Measurements from ENCODE around the gene NFIB.

The NFIB gene

GRCh38 chr9:14098486-14099180 is 215.3 kb downstream of the NFIB start:
- CTCF ChIA-PET = no interaction called here
- DNase-seq (ENCODE audit: low read depth, low spot score) = no peak
- H3K4me3 ChIP-seq (ENCODE audit: low read depth, low read length) = no peak overlapping the region
- POLR2A ChIA-PET = no interaction called here
- TF ChIP-seq CTCF (IDR thresholded peaks at IDR 0.05; ENCODE audit: insufficient read depth, low read length, missing control alignments) = no peak

- no peak for TF ChIP-seq CTCF (IDR thresholded peaks at IDR 0.05; ENCODE audit: insufficient read depth, low read length, missing control alignments)
- CTCF ChIA-PET = no interaction called here
- no peak for DNase-seq (ENCODE audit: low read depth, low spot score)
- POLR2A ChIA-PET = no interaction called here
- H3K4me3 ChIP-seq (ENCODE audit: low read depth, low read length) = no peak overlapping the region
These were observed 216.1 kb downstream of the NFIB start for GRCh38 chr9:14097666-14098415.

- POLR2A ChIA-PET = no interaction called here
- no peak overlapping the region for H3K4me3 ChIP-seq (ENCODE audit: low read depth, low read length)
- no peak for TF ChIP-seq CTCF (IDR thresholded peaks at IDR 0.05; ENCODE audit: insufficient read depth, low read length, missing control alignments)
- CTCF ChIA-PET = no interaction called here
- DNase-seq (ENCODE audit: low read depth, low spot score) = no peak
These were observed 216.7 kb downstream of the NFIB start for GRCh38 chr9:14097215-14097614.

- no peak overlapping the region for H3K4me3 ChIP-seq (ENCODE audit: low read depth, low read length)
- ChIA-PET POLR2A (no interaction called here), CTCF (no interaction called here)
- TF ChIP-seq CTCF (IDR thresholded peaks at IDR 0.05; ENCODE audit: insufficient read depth, low read length, missing control alignments) = no peak
- DNase-seq (ENCODE audit: low read depth, low spot score) = no peak
These were observed 217.6 kb downstream of the NFIB start for GRCh38 chr9:14096258-14096922.

GRCh38 chr9:14095277-14095676 is 218.7 kb downstream of the NFIB start:
- DNase-seq (ENCODE audit: low read depth, low spot score) = no peak
- no peak overlapping the region for H3K4me3 ChIP-seq (ENCODE audit: low read depth, low read length)
- CTCF ChIA-PET = no interaction called here
- POLR2A ChIA-PET = no interaction called here
- TF ChIP-seq CTCF (IDR thresholded peaks at IDR 0.05; ENCODE audit: insufficient read depth, low read length, missing control alignments) = no peak

GRCh38 chr9:14094491-14094890 is 219.4 kb downstream of the NFIB start:
- no peak for TF ChIP-seq CTCF (IDR thresholded peaks at IDR 0.05; ENCODE audit: insufficient read depth, low read length, missing control alignments)
- ChIA-PET POLR2A (no interaction called here), CTCF (no interaction called here)
- H3K4me3 ChIP-seq (ENCODE audit: low read depth, low read length) = no peak overlapping the region
- no peak for DNase-seq (ENCODE audit: low read depth, low spot score)

Measured in AG04449 (cell line).